Spleen (tissue), 11 donors: ENCODE results near the gene PLEKHA7. TPM values are rescaled to one million over a fixed set of nuclear protein-coding genes. Genes with fewer than 3 reads are reported as not detected.

Source experiments
- DNase-seq: peaks from one replicate; pipeline ENCODE4 v3.0.0-alpha.2; 2020
- H3K27ac ChIP-seq, 8 donors: fragments of 200-600 bp; sonication (generic) in 7 of 8; 1 replicate in 4 of 8; 2 replicates in 4 of 8; pipeline versions ENCODE4 v1.5.0 to v1.8.0; 2016 to 2021; ENCODE audit warnings: inconsistent platforms in 4 of 8, mild to moderate bottlenecking in 4 of 8, moderate library complexity in 1 of 8
- H3K27me3 ChIP-seq, 7 donors: fragments of 200-600 bp; sonication (generic) in 6 of 7; replicated peaks in 1 of 7; 1 replicate in 4 of 7; 2 replicates in 3 of 7; pipeline versions ENCODE4 v1.5.0 to v1.8.0; 2016 to 2021; ENCODE audit warnings: inconsistent platforms in 3 of 7, mild to moderate bottlenecking in 1 of 7
- H3K36me3 ChIP-seq, 6 donors: fragments of 200-600 bp; sonication (generic) in 5 of 6; 1 replicate in 4 of 6; 2 replicates in 2 of 6; pipeline versions ENCODE4 v1.5.0 to v1.8.0; 2016 to 2021; ENCODE audit warnings: inconsistent platforms in 2 of 6
- H3K4me1 ChIP-seq, 6 donors: fragments of 200-600 bp; sonication (generic) in 5 of 6; 1 replicate in 3 of 6; 2 replicates in 3 of 6; pipeline versions ENCODE4 v1.5.0 to v1.8.0; 2016 to 2021; ENCODE audit warnings: inconsistent platforms in 3 of 6
- H3K4me3 ChIP-seq, 8 donors: fragments of 200-600 bp; sonication (generic) in 7 of 8; 1 replicate in 4 of 8; 2 replicates in 4 of 8; pipeline versions ENCODE4 v1.5.0 to v1.8.0; 2016 to 2021; ENCODE audit warnings: inconsistent platforms in 4 of 8, mild to moderate bottlenecking in 4 of 8, moderate library complexity in 2 of 8
- H3K9me3 ChIP-seq, 8 donors: fragments of 200-600 bp; sonication (generic) in 7 of 8; 1 replicate in 4 of 8; 2 replicates in 4 of 8; pipeline versions ENCODE4 v1.5.0 to v1.8.0; 2016 to 2021; ENCODE audit warnings: inconsistent platforms in 4 of 8
- POLR2A ChIP-seq, 3 donors: fragments of 450-650 bp; IDR thresholded peaks; one replicate each; pipeline ENCODE4 v1.5.1; 2017; ENCODE audit warnings: antibody characterized with exemption in 3 of 3, mild to moderate bottlenecking in 1 of 3
- POLR2AphosphoS5 ChIP-seq, 3 donors: sonication (generic); formaldehyde crosslinking; IDR thresholded peaks; one replicate each; pipeline ENCODE4 v1.5.1; 2017; ENCODE audit warnings: antibody characterized with exemption in 3 of 3
- WGBS, 5 donors: extraction: QIAGEN DNeasy Blood & Tissue Kit in 3 of 5; methylation state at CpG; one replicate each; pipeline versions ENCODE4 v1.1.5 to v1.1.7; 2013 to 2018; 5-methylcytosine and 5-hydroxymethylcytosine counted together
- intact Hi-C: fragments of 100-400 bp; cut with DNase I; formaldehyde crosslinking; loops from one replicate; pipeline ENCODE4 v1.15.0; 2023; ENCODE audit warnings: low total_unique reads
- polyA plus RNA-seq, 3 donors: library from polyadenylated mRNA; stranded (reverse); fragments of 200-250 nt; gene quantifications; one replicate each; pipeline ENCODE4 v1.2.1, GENCODE V29; 2013
- total RNA-seq, 7 donors: library from RNA; depleted of rRNA in 3 of 7; stranded (reverse); fragments of >200 nt in 3 of 7; fragmentation: NEBNext Ultra II Directional in 4 of 7; extraction: Animal tissue kit (Norgen Biotek cat#: 25700) in 4 of 7; gene quantifications; one replicate each; pipeline versions ENCODE4 v1.1.0 to v1.2.1, GENCODE V29; 2016 to 2021
- TF ChIP-seq, protein P1 (sequence below), 11 experiments: fragments of 200-600 bp in 7 of 11; fragments of 450-650 bp in 4 of 11; sonication (generic) in 4 of 11; IDR thresholded peaks in 8 of 11; conservative IDR thresholded peaks in 3 of 11; 1 replicate in 7 of 11; 2 replicates in 4 of 11; pipeline versions ENCODE4 v1.4.0 to v1.8.0; 2016 to 2021; ENCODE audit warnings: antibody characterized with exemption in 11 of 11, inconsistent platforms in 4 of 11, mild to moderate bottlenecking in 1 of 11
- donor health status: healthy with polysubstance abuse.
- donor health status: DM: no; HTN: no; CAD: no; lungs with moderate emphysema.
- donor health status: DM: no; HTN: no; CAD: no.
- donor health status: Bipolar disorder and iron deficiency.
- donor health status: healthy.
- donor health status: DM: no; HTN: no; CAD: no.
- donor health status: DM: yes; HTN: yes; CAD: no.

The PLEKHA7 gene
- total and polyA plus RNA-seq, 10 donors: 1.8 to 12.8 (median 5.8) TPM

DNA sequence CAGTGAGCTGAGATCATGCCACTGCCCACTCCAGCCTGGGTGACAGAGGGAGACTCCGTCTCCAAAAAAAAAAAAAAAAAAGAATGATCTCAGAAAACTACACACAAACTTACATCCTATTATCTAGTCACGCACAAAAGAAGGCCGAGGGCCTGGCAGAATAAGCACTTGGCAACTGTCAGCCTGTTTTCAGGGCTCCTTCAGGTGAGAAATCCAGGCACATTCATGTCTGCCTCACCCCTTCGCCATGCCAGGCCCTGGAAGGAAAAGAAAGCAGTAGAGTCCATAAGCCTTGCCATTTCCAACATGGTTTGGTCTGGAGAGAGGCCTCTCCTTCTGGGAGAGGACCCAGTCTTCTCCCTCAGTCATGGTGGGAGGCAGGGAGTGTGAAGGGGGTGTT, 244.8 kb downstream of the PLEKHA7 start:
- no peak overlapping the region for H3K4me3 ChIP-seq
- no peaks in the 10 kb centered on the region for H3K27me3 ChIP-seq
- no peaks in the 10 kb centered on the region for H3K36me3 ChIP-seq
- H3K9me3 ChIP-seq: no peaks in the 10 kb centered on the region
- DNase-seq: no peak
- H3K27ac ChIP-seq: no peak overlapping the region
- H3K4me1 ChIP-seq: no peaks in the 10 kb centered on the region
- WGBS, 5 donors: 73 to 95% (median 89%) methylated on average over 3 to 4 of the region's 4 CpGs
- TF ChIP-seq POLR2AphosphoS5 (IDR thresholded peaks at IDR 0.05) (no peak), POLR2A (IDR thresholded peaks at IDR 0.05) (no peak)
- TF ChIP-seq, protein P1, sequence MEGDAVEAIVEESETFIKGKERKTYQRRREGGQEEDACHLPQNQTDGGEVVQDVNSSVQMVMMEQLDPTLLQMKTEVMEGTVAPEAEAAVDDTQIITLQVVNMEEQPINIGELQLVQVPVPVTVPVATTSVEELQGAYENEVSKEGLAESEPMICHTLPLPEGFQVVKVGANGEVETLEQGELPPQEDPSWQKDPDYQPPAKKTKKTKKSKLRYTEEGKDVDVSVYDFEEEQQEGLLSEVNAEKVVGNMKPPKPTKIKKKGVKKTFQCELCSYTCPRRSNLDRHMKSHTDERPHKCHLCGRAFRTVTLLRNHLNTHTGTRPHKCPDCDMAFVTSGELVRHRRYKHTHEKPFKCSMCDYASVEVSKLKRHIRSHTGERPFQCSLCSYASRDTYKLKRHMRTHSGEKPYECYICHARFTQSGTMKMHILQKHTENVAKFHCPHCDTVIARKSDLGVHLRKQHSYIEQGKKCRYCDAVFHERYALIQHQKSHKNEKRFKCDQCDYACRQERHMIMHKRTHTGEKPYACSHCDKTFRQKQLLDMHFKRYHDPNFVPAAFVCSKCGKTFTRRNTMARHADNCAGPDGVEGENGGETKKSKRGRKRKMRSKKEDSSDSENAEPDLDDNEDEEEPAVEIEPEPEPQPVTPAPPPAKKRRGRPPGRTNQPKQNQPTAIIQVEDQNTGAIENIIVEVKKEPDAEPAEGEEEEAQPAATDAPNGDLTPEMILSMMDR (IDR thresholded peaks at IDR 0.05 in 8 of 11, conservative IDR thresholded peaks at IDR 0.05 in 3 of 11): no peak
- intact Hi-C loops: no loop called here

DNA sequence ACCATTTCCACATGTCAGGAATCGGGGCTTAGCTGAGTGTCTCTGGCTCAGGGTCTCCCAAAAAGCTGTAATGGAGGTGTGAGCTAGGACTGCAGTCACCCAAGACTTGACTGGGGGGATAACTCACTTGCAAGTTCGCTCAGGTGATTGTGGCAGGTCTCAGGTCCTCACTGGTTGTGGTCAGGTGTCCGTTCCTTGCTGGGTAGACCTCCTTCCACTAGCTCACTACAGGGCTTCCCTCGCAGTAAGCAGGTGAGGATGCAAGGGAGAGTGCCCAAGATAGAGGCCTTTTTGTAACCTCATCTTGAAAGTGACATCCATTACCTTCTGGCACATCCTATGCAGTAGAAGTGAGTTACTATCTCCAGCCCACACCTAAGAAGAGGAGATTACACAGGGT, 246.3 kb downstream of the PLEKHA7 start:
- Histone ChIP-seq H3K36me3 (no peaks in the 10 kb centered on the region), H3K4me1 (no peaks in the 10 kb centered on the region), H3K9me3 (no peaks in the 10 kb centered on the region), H3K27me3 (no peaks in the 10 kb centered on the region), H3K27ac (no peak overlapping the region), H3K4me3 (no peak overlapping the region)
- TF ChIP-seq POLR2A (IDR thresholded peaks at IDR 0.05): no peak
- no peak for TF ChIP-seq POLR2AphosphoS5 (IDR thresholded peaks at IDR 0.05)
- TF ChIP-seq, protein P1 (IDR thresholded peaks at IDR 0.05 in 8 of 11, conservative IDR thresholded peaks at IDR 0.05 in 3 of 11): no peak
- WGBS, 5 donors: 67 to 93% (median 82%) methylated on average over 4 of the region's 4 CpGs
- no peak for DNase-seq
- intact Hi-C loops: no loop called here

DNA sequence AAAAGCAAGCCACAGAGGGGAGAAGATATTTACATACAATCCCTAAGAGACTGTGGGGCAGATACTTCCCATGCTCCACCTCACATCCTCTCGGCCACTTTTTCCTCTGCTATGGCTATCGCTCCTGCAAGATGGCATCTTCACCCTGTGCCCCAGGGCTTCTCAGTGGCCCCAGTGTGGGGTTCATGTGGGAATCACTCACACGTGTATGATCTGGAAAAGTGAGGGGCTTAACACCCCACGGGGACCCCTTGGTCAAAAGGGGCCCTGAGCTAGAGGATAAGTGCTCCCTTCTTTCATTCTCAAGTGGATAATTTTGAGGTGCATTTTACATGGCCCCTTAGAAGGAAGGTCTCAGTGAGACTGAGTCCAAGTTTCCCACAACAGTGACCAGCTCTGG, 247.1 kb downstream of the PLEKHA7 start:
- intact Hi-C loops: no loop called here

DNA sequence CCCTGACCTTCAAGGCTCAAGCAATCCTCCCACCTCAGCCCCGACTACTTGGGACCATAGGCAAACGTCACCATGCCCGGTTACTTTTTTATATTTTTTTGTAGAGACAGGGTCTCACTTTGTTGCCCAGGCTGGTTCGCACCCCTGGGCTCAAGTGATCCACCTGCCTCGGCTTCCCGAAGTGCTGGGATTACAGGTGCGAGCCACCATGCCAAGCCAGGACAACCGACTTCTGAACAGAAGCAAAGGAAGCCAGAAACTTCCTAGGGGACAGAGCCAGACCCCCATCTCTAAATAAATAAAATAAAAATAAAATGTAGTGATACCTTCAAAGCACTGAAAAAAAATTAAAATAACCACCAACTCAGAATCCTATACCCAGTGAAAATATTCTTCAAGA, 249.3 kb downstream of the PLEKHA7 start:
- WGBS, 5 donors: 88 to 96% (median 93%) methylated on average over 8 of the region's 8 CpGs
- no peaks in the 10 kb centered on the region for H3K27me3 ChIP-seq
- TF ChIP-seq, protein P1 (IDR thresholded peaks at IDR 0.05 in 8 of 11, conservative IDR thresholded peaks at IDR 0.05 in 3 of 11): no peak
- TF ChIP-seq POLR2A (IDR thresholded peaks at IDR 0.05) (no peak), POLR2AphosphoS5 (IDR thresholded peaks at IDR 0.05) (no peak)
- H3K9me3 ChIP-seq: no peaks in the 10 kb centered on the region
- peaks cover 0 to 4% (median 2%) of the 10 kb centered on the region in 6 donors for H3K4me1 ChIP-seq
- H3K27ac ChIP-seq: no peak overlapping the region
- no peaks in the 10 kb centered on the region for H3K36me3 ChIP-seq
- H3K4me3 ChIP-seq: no peak overlapping the region
- no peak for DNase-seq
- intact Hi-C loops: no loop called here

More for the DNA sequence above, 247.1 kb downstream of the PLEKHA7 start:
- H3K36me3 ChIP-seq: no peaks in the 10 kb centered on the region
- H3K27ac ChIP-seq: no peak overlapping the region
- H3K9me3 ChIP-seq: no peaks in the 10 kb centered on the region
- no peak for TF ChIP-seq POLR2A (IDR thresholded peaks at IDR 0.05)
- no peak for TF ChIP-seq POLR2AphosphoS5 (IDR thresholded peaks at IDR 0.05)
- TF ChIP-seq, protein P1 (IDR thresholded peaks at IDR 0.05 in 8 of 11, conservative IDR thresholded peaks at IDR 0.05 in 3 of 11): no peak
- no peaks in the 10 kb centered on the region for H3K27me3 ChIP-seq
- H3K4me3 ChIP-seq: no peak overlapping the region
- DNase-seq: no peak
- WGBS, 5 donors: 69 to 85% (median 78%) methylated on average over 4 of the region's 4 CpGs
- no peaks in the 10 kb centered on the region for H3K4me1 ChIP-seq
